ENCODE measurements around the gene CHADL. TPM values are rescaled to one million over a fixed set of nuclear protein-coding genes. Genes with fewer than 3 reads are reported as not detected.

Gene CHADL
- total and polyA plus RNA-seq, 10 of the 15 experiments (the other 5 are each of a cell fraction or from before 2014, with no cell fraction given), result 0.24 TPM; not detected in 9

GRCh38 chr22:41286639-41287091, 45.9 kb upstream of the CHADL start (continued):
- TF ChIP-seq EZH2 (IDR thresholded peaks at IDR 0.05; ENCODE audit: borderline replicate concordance, control insufficient read depth, low read depth, low read length) (no peak), POLR2A (IDR thresholded peaks at IDR 0.05; ENCODE audit: low read depth, low read length) (no peak), SPI1 (IDR thresholded peaks at IDR 0.05; ENCODE audit: borderline replicate concordance, insufficient read depth, low read depth, low read length) (peak; percentile 36; the same call in 1 of the 2 replicates), SRF (IDR thresholded peaks at IDR 0.05; ENCODE audit: low read depth in 2 of 2, low read length in 2 of 2) (no peak), NFYA (IDR thresholded peaks at IDR 0.05; ENCODE audit: borderline replicate concordance, low read depth, low read length) (no peak), SMARCA5 (IDR thresholded peaks at IDR 0.05) (no peak), SP1 (IDR thresholded peaks at IDR 0.05; ENCODE audit: low read depth, low read length) (peak; percentile 62), MEF2A (IDR thresholded peaks at IDR 0.05; ENCODE audit: insufficient read depth, low read depth, low read length) (no peak), TAF1 (IDR thresholded peaks at IDR 0.05; ENCODE audit: borderline replicate concordance, low read depth, low read length) (no peak), KDM1A (IDR thresholded peaks at IDR 0.05; ENCODE audit: borderline replicate concordance) (no peak), HCFC1 (IDR thresholded peaks at IDR 0.05; ENCODE audit: low read length) (no peak), RELA (IDR thresholded peaks at IDR 0.05; ENCODE audit: borderline replicate concordance, partially characterized antibody) (no peak), IRF4 (IDR thresholded peaks at IDR 0.05; ENCODE audit: low read depth, low read length) (no peak), FOXM1 (IDR thresholded peaks at IDR 0.05; ENCODE audit: low read depth, low read length) (no peak), ESRRA (IDR thresholded peaks at IDR 0.05; ENCODE audit: low read length) (no peak), BCL11A (IDR thresholded peaks at IDR 0.05; ENCODE audit: low read depth, low read length) (no peak), SREBF2 (IDR thresholded peaks at IDR 0.05; ENCODE audit: low read length) (no peak), HDAC2 (IDR thresholded peaks at IDR 0.05) (no peak), BACH1 (IDR thresholded peaks at IDR 0.05; ENCODE audit: borderline replicate concordance) (0 out of 2 replicates have a peak, but pooled peaks have one; percentile 39), MTA3 (IDR thresholded peaks at IDR 0.05; ENCODE audit: borderline replicate concordance, low read length) (no peak), RELB (IDR thresholded peaks at IDR 0.05; ENCODE audit: low read depth) (no peak; the same call in 1 of the 2 replicates), LARP7 (IDR thresholded peaks at IDR 0.05) (no peak), NR2C1 (IDR thresholded peaks at IDR 0.05) (no peak), NR2C2 (IDR thresholded peaks at IDR 0.05; ENCODE audit: borderline replicate concordance, control insufficient read depth, insufficient read length, low read depth) (no peak), CHD4 (IDR thresholded peaks at IDR 0.05) (no peak), TCF3 (IDR thresholded peaks at IDR 0.05; ENCODE audit: borderline replicate concordance, insufficient read depth, low read depth, low read length) (no peak)
- TF ChIP-seq, protein P1, sequence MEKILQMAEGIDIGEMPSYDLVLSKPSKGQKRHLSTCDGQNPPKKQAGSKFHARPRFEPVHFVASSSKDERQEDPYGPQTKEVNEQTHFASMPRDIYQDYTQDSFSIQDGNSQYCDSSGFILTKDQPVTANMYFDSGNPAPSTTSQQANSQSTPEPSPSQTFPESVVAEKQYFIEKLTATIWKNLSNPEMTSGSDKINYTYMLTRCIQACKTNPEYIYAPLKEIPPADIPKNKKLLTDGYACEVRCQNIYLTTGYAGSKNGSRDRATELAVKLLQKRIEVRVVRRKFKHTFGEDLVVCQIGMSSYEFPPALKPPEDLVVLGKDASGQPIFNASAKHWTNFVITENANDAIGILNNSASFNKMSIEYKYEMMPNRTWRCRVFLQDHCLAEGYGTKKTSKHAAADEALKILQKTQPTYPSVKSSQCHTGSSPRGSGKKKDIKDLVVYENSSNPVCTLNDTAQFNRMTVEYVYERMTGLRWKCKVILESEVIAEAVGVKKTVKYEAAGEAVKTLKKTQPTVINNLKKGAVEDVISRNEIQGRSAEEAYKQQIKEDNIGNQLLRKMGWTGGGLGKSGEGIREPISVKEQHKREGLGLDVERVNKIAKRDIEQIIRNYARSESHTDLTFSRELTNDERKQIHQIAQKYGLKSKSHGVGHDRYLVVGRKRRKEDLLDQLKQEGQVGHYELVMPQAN (conservative IDR thresholded peaks at IDR 0.05), result peak; percentile 24
- TF ChIP-seq, protein P2, sequence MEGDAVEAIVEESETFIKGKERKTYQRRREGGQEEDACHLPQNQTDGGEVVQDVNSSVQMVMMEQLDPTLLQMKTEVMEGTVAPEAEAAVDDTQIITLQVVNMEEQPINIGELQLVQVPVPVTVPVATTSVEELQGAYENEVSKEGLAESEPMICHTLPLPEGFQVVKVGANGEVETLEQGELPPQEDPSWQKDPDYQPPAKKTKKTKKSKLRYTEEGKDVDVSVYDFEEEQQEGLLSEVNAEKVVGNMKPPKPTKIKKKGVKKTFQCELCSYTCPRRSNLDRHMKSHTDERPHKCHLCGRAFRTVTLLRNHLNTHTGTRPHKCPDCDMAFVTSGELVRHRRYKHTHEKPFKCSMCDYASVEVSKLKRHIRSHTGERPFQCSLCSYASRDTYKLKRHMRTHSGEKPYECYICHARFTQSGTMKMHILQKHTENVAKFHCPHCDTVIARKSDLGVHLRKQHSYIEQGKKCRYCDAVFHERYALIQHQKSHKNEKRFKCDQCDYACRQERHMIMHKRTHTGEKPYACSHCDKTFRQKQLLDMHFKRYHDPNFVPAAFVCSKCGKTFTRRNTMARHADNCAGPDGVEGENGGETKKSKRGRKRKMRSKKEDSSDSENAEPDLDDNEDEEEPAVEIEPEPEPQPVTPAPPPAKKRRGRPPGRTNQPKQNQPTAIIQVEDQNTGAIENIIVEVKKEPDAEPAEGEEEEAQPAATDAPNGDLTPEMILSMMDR (IDR thresholded peaks at IDR 0.05 in 2 of 3, conservative IDR thresholded peaks at IDR 0.05 in 1 of 3; ENCODE audit: control insufficient read depth in 2 of 3, extremely low read depth in 1 of 3, insufficient read depth in 1 of 3, low read depth in 3 of 3, low read length in 3 of 3), result no peak
